Measurements from ENCODE around the gene CACNG3. TPM values are rescaled to one million over a fixed set of nuclear protein-coding genes. Genes with fewer than 3 reads are reported as not detected.

The CACNG3 gene
- total and polyA plus RNA-seq, 3 experiments from 2014 or later = not detected

DNA sequence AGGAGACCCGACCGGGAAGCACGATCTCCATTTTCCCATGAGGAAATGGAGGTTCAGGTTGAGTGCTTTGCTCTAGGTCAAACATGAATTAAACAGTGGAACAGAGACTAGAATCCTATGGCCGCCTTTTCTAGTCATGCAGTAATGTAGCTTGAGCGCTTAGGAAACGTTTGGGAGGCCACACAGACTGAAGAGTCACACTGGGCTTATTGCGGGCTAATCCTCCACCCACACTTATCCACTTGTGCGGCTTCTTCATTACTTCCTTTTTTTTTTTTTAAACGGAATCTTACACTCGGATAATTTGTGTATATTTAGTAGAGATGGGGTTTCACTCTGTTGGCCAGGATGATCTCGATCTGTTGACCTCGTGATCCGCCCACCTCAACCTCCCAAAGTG is 26.0 kb downstream of the CACNG3 start:
- Histone ChIP-seq H3K4me1 (ENCODE audit: insufficient read depth, low read length) (no peaks in the 10 kb centered on the region), H3K27me3 (ENCODE audit: insufficient read depth, low read length, poor library complexity, severe bottlenecking) (no peaks in the 10 kb centered on the region), H3K9me3 (ENCODE audit: low read length) (no peaks in the 10 kb centered on the region), H3K27ac (ENCODE audit: low read depth, low read length) (no peak overlapping the region), H3K4me3 (ENCODE audit: low read length) (no peak overlapping the region), H3K36me3 (ENCODE audit: insufficient read depth, low read length) (no peaks in the 10 kb centered on the region)
- Mint-ChIP-seq H3K4me3 (no peak overlapping the region), H3K36me3 (no peaks in the 10 kb centered on the region), H3K9me3 (peaks cover 0 to 3% (median 0%) of the 10 kb centered on the region in 5 donors), H3K27me3 (peaks cover 6 to 55% of the 10 kb centered on the region in 2 donors), H3K4me1 (no peaks in the 10 kb centered on the region), H3K27ac (no peak overlapping the region)
- CTCF ChIA-PET = no interaction called here
- POLR2A ChIA-PET = no interaction called here
- no peak for DNase-seq

- POLR2A ChIA-PET = no interaction called here
- no peaks in the 10 kb centered on the region for H3K4me1 ChIP-seq (ENCODE audit: insufficient read depth, low read length)
- no peak for DNase-seq
- no peaks in the 10 kb centered on the region for H3K27me3 ChIP-seq (ENCODE audit: insufficient read depth, low read length, poor library complexity, severe bottlenecking)
- Mint-ChIP-seq H3K4me1 (no peaks in the 10 kb centered on the region), H3K27ac (no peak overlapping the region), H3K27me3 (peaks cover 9 to 44% of the 10 kb centered on the region in 2 donors), H3K4me3 (no peak overlapping the region), H3K9me3 (no peaks in the 10 kb centered on the region), H3K36me3 (no peaks in the 10 kb centered on the region)
- no peak overlapping the region for H3K27ac ChIP-seq (ENCODE audit: low read depth, low read length)
- H3K9me3 ChIP-seq (ENCODE audit: low read length) = no peaks in the 10 kb centered on the region
- H3K36me3 ChIP-seq (ENCODE audit: insufficient read depth, low read length) = no peaks in the 10 kb centered on the region
- CTCF ChIA-PET = no interaction called here
- no peak overlapping the region for H3K4me3 ChIP-seq (ENCODE audit: low read length)
These were observed 30.7 kb downstream of the CACNG3 start for GRCh38 chr16:24286741-24287405.

DNA sequence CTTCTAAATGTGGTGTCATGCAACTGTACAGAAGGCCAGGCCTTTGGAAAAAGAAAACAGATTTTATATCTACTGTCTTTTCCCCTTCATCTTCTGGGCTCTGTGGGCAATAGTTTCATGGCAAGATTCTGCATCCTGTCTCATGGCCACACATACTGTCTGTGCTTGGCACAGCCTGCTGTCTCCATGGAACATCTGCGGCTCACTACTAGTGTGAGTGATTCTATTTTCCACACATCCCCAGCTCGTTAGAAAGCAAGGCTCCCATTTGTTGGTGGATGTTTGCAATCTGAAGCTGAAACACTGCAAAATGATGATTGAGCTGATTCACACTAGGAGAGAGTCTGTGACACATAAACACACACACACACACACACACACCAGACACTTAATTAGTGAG is 32.4 kb downstream of the CACNG3 start:
- Histone ChIP-seq H3K4me3 (ENCODE audit: low read length) (no peak overlapping the region), H3K27ac (ENCODE audit: low read depth, low read length) (no peak overlapping the region), H3K9me3 (ENCODE audit: low read length) (no peaks in the 10 kb centered on the region), H3K36me3 (ENCODE audit: insufficient read depth, low read length) (no peaks in the 10 kb centered on the region), H3K27me3 (ENCODE audit: insufficient read depth, low read length, poor library complexity, severe bottlenecking) (no peaks in the 10 kb centered on the region), H3K4me1 (ENCODE audit: insufficient read depth, low read length) (no peaks in the 10 kb centered on the region)
- DNase-seq = no peak
- H3K4me1 Mint-ChIP-seq = no peaks in the 10 kb centered on the region
- CTCF ChIA-PET = no interaction called here
- H3K36me3 Mint-ChIP-seq = no peaks in the 10 kb centered on the region
- H3K27me3 Mint-ChIP-seq = peaks cover 14 to 55% of the 10 kb centered on the region in 2 donors
- no peak overlapping the region for H3K4me3 Mint-ChIP-seq
- POLR2A ChIA-PET = no interaction called here
- no peaks in the 10 kb centered on the region for H3K9me3 Mint-ChIP-seq
- H3K27ac Mint-ChIP-seq = no peak overlapping the region

DNA sequence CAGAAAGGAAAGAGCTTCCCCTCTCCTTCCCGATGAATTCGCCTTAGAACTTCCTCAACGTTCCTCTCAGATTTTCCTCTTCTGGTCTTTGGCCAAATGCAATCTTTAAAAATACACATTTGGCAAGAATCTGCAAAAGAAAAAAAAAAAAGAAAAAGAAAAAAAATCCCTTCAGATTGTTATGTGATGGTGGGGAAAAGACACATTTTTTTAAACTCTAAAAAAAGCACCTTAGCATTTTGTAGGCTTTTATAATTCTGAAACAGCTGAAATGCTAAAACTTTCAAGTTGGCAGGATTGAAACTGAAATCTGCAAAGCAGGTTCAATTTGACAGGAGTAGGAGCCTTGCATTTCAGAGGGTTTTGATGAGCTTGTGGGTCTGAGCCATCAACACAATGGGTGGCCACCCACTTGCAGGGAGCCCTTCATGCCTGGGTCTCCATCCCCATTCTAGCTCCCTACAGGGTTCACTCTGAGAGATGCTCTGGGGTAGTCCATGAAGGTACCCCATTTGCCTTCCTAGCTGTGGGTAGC is 33.1 kb downstream of the CACNG3 start:
- Mint-ChIP-seq H3K27ac (no peak overlapping the region), H3K36me3 (no peaks in the 10 kb centered on the region), H3K4me3 (no peak overlapping the region), H3K27me3 (peaks cover 14 to 54% of the 10 kb centered on the region in 2 donors), H3K4me1 (no peaks in the 10 kb centered on the region), H3K9me3 (no peaks in the 10 kb centered on the region)
- no peaks in the 10 kb centered on the region for H3K4me1 ChIP-seq (ENCODE audit: insufficient read depth, low read length)
- no peak overlapping the region for H3K27ac ChIP-seq (ENCODE audit: low read depth, low read length)
- H3K4me3 ChIP-seq (ENCODE audit: low read length) = no peak overlapping the region
- CTCF ChIA-PET = no interaction called here
- H3K27me3 ChIP-seq (ENCODE audit: insufficient read depth, low read length, poor library complexity, severe bottlenecking) = no peaks in the 10 kb centered on the region
- no peak for DNase-seq
- POLR2A ChIA-PET = no interaction called here
- H3K36me3 ChIP-seq (ENCODE audit: insufficient read depth, low read length) = no peaks in the 10 kb centered on the region
- no peaks in the 10 kb centered on the region for H3K9me3 ChIP-seq (ENCODE audit: low read length)

DNA sequence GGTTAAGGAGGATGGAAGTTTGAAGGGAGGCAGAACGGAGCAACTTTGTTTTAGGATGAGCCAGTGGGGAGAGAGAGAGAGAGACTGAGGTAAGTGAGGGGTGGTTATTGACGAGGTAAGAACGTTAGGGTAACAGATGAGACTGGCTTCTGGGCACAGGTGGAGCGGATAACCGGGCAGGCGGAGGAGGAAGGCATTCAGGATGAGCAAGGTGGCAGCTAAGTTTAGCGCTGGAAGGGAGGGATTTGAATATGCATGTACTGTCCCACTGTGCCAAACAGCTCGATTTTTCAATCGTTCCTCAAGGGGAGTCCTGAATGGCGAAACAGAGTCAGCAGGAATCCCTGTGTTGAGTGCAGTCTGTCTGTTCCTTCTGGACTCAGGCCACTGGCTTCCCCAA is 35.8 kb downstream of the CACNG3 start:
- no peak overlapping the region for H3K4me3 ChIP-seq (ENCODE audit: low read length)
- Mint-ChIP-seq H3K27ac (peak overlapping the region in 1 of 8 donors; percentile 42), H3K4me3 (no peak overlapping the region), H3K27me3 (peaks cover 15 to 47% of the 10 kb centered on the region in 2 donors), H3K4me1 (no peaks in the 10 kb centered on the region), H3K9me3 (no peaks in the 10 kb centered on the region), H3K36me3 (no peaks in the 10 kb centered on the region)
- no peaks in the 10 kb centered on the region for H3K4me1 ChIP-seq (ENCODE audit: insufficient read depth, low read length)
- ChIA-PET CTCF (no interaction called here), POLR2A (no interaction called here)
- H3K9me3 ChIP-seq (ENCODE audit: low read length) = no peaks in the 10 kb centered on the region
- DNase-seq = no peak
- no peaks in the 10 kb centered on the region for H3K27me3 ChIP-seq (ENCODE audit: insufficient read depth, low read length, poor library complexity, severe bottlenecking)
- no peaks in the 10 kb centered on the region for H3K36me3 ChIP-seq (ENCODE audit: insufficient read depth, low read length)
- H3K27ac ChIP-seq (ENCODE audit: low read depth, low read length) = no peak overlapping the region

DNA sequence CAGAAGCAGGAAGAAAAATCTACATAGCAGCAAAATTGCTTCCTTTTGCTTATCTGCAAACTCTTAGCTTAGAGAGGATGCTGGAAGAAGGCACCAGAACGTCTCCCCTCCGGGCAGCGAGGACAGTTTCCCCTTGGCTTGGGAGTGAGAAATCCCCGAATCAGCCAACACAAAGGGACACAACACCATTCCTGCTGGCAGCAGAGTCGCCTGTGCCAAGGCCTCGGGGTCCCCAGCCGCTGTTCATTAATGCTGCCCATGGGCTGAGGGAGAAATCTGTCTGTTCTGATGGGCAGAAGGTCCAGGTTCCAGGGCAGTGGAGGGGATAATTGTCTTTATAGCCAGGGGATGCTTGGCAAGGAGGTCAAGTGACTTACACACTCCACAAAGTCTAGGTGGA is 38.0 kb downstream of the CACNG3 start:
- Histone ChIP-seq H3K4me3 (ENCODE audit: low read length) (no peak overlapping the region), H3K36me3 (ENCODE audit: insufficient read depth, low read length) (no peaks in the 10 kb centered on the region), H3K27ac (ENCODE audit: low read depth, low read length) (no peak overlapping the region), H3K27me3 (ENCODE audit: insufficient read depth, low read length, poor library complexity, severe bottlenecking) (no peaks in the 10 kb centered on the region), H3K4me1 (ENCODE audit: insufficient read depth, low read length) (no peaks in the 10 kb centered on the region), H3K9me3 (ENCODE audit: low read length) (no peaks in the 10 kb centered on the region)
- H3K27me3 Mint-ChIP-seq = peaks cover 12 to 50% of the 10 kb centered on the region in 2 donors
- DNase-seq = no peak
- CTCF ChIA-PET = no interaction called here
- H3K4me3 Mint-ChIP-seq = no peak overlapping the region
- H3K27ac Mint-ChIP-seq = no peak overlapping the region
- no peaks in the 10 kb centered on the region for H3K36me3 Mint-ChIP-seq
- POLR2A ChIA-PET = no interaction called here
- H3K4me1 Mint-ChIP-seq = no peaks in the 10 kb centered on the region
- H3K9me3 Mint-ChIP-seq = no peaks in the 10 kb centered on the region

- POLR2A ChIA-PET = no interaction called here
- Mint-ChIP-seq H3K9me3 (no peaks in the 10 kb centered on the region), H3K4me3 (no peak overlapping the region)
These were observed 41.2 kb downstream of the CACNG3 start for GRCh38 chr16:24297375-24297774.

GRCh38 chr16:24298548-24299167 is 42.5 kb downstream of the CACNG3 start:
- Mint-ChIP-seq H3K4me3 (no peak overlapping the region), H3K36me3 (peaks cover 0 to 1% (median 0%) of the 10 kb centered on the region in 3 donors), H3K27me3 (peaks cover 5 to 40% of the 10 kb centered on the region in 2 donors), H3K9me3 (no peaks in the 10 kb centered on the region), H3K27ac (no peak overlapping the region), H3K4me1 (no peaks in the 10 kb centered on the region)
- no peaks in the 10 kb centered on the region for H3K9me3 ChIP-seq (ENCODE audit: low read length)
- H3K4me1 ChIP-seq (ENCODE audit: insufficient read depth, low read length) = no peaks in the 10 kb centered on the region
- no peaks in the 10 kb centered on the region for H3K36me3 ChIP-seq (ENCODE audit: insufficient read depth, low read length)
- ChIA-PET POLR2A (no interaction called here), CTCF (no interaction called here)
- H3K4me3 ChIP-seq (ENCODE audit: low read length) = no peak overlapping the region
- H3K27me3 ChIP-seq (ENCODE audit: insufficient read depth, low read length, poor library complexity, severe bottlenecking) = no peaks in the 10 kb centered on the region
- H3K27ac ChIP-seq (ENCODE audit: low read depth, low read length) = no peak overlapping the region
- no peak for DNase-seq

More at GRCh38 chr16:24297375-24297774, 41.2 kb downstream of the CACNG3 start:
- DNase-seq = no peak
- H3K4me1 Mint-ChIP-seq = no peaks in the 10 kb centered on the region
- H3K27ac ChIP-seq (ENCODE audit: low read depth, low read length) = no peak overlapping the region
- H3K27me3 ChIP-seq (ENCODE audit: insufficient read depth, low read length, poor library complexity, severe bottlenecking) = no peaks in the 10 kb centered on the region
- H3K4me3 ChIP-seq (ENCODE audit: low read length) = no peak overlapping the region
- CTCF ChIA-PET = no interaction called here
- H3K27me3 Mint-ChIP-seq = peaks cover 6 to 49% of the 10 kb centered on the region in 2 donors
- no peaks in the 10 kb centered on the region for H3K36me3 ChIP-seq (ENCODE audit: insufficient read depth, low read length)
- H3K4me1 ChIP-seq (ENCODE audit: insufficient read depth, low read length) = no peaks in the 10 kb centered on the region
- H3K36me3 Mint-ChIP-seq = no peaks in the 10 kb centered on the region
- no peaks in the 10 kb centered on the region for H3K9me3 ChIP-seq (ENCODE audit: low read length)
- no peak overlapping the region for H3K27ac Mint-ChIP-seq

Data from CD8-positive, alpha-beta memory T cell (primary cell).